SU-DHL-6 (cell line): Measurements from ENCODE around the gene ITPR1.

Source experiments
- H2AFZ ChIP-seq: fragments of 200-600 bp; sonication (generic); 2 replicates; pipeline ENCODE4 v1.6.1; 2014; ENCODE audit warnings: low read depth, mild to moderate bottlenecking, moderate library complexity, mixed read lengths, antibody characterized with exemption, low read length; ENCODE audit not compliant: severe bottlenecking
- H3F3A ChIP-seq: fragments of 200-600 bp; shearing (Covaris generic); 2 replicates; pipeline ENCODE4 v1.6.0; 2016; ENCODE audit warnings: antibody characterized with exemption, mild to moderate bottlenecking; ENCODE audit not compliant: insufficient read depth
- H3K27ac ChIP-seq: fragments of 200-600 bp; sonication (generic); 2 replicates; pipeline ENCODE4 v1.5.1; 2016; ENCODE audit warnings: low read depth, mild to moderate bottlenecking, low read length, moderate library complexity, mixed read lengths
- H3K27me3 ChIP-seq: fragments of 200-600 bp; sonication (generic), shearing (Covaris generic); 2 replicates; pipeline ENCODE4 v1.6.0; 2014; ENCODE audit warnings: mild to moderate bottlenecking, low read length
- H3K36me3 ChIP-seq: fragments of 200-600 bp; sonication (generic); 2 replicates; pipeline ENCODE4 v1.6.1; 2014; ENCODE audit warnings: mild to moderate bottlenecking, low read length, mixed read lengths
- H3K4me2 ChIP-seq: fragments of 300-600, 200-600 bp; shearing (Covaris generic), sonication (generic); 2 replicates; pipeline ENCODE4 v1.6.0; 2014; ENCODE audit warnings: low read length, low read depth, mild to moderate bottlenecking; ENCODE audit not compliant: poor library complexity, severe bottlenecking
- H3K4me3 ChIP-seq: fragments of 200-600 bp; sonication (generic); 2 replicates; pipeline ENCODE4 v1.5.1; 2014; ENCODE audit warnings: antibody characterized with exemption, low read length, mild to moderate bottlenecking, mixed read lengths; ENCODE audit not compliant: insufficient read depth, poor library complexity, severe bottlenecking
- H3K79me2 ChIP-seq: fragments of 200-600 bp; sonication (generic); 2 replicates; pipeline ENCODE4 v1.6.1; 2014; ENCODE audit warnings: mild to moderate bottlenecking, low read length, moderate library complexity; ENCODE audit not compliant: insufficient read depth
- H3K9ac ChIP-seq: fragments of 200-600 bp; sonication (generic); 2 replicates; pipeline ENCODE4 v1.7.0; 2014; ENCODE audit warnings: mild to moderate bottlenecking, low read length
- H3K9me2 ChIP-seq: fragments of 200-600 bp; sonication (generic); replicated peaks from 2 replicates; pipeline ENCODE4 v1.6.1; 2014; ENCODE audit warnings: low read length; ENCODE audit not compliant: insufficient read depth
- H3K9me3 ChIP-seq: fragments of 200-600 bp; sonication (generic); 2 replicates; pipeline ENCODE4 v1.6.1; 2014; ENCODE audit warnings: low read length, mixed read lengths; ENCODE audit not compliant: insufficient read depth
- H4K20me1 ChIP-seq: fragments of 200-600 bp; sonication (generic); 2 replicates; pipeline ENCODE4 v1.6.1; 2014; ENCODE audit warnings: low read depth, mild to moderate bottlenecking, antibody characterized with exemption, low read length, moderate library complexity, mixed read lengths
- CTCF ChIP-seq: fragments of 200-600 bp; sonication (generic); IDR thresholded peaks from one replicate; pipeline ENCODE4 v1.5.1; 2017; ENCODE audit warnings: antibody characterized with exemption, mild to moderate bottlenecking, low read length, moderate library complexity; ENCODE audit not compliant: insufficient read depth, poor library complexity, severe bottlenecking
- EZH2phosphoT487 ChIP-seq: fragments of 200-600 bp; sonication (generic), shearing (Covaris generic); conservative IDR thresholded peaks from 2 replicates; pipeline ENCODE4 v1.6.1; 2018; ENCODE audit warnings: mild to moderate bottlenecking, antibody characterized with exemption, low read length, moderate library complexity, mixed read lengths

The ITPR1 gene

GRCh38 chr3:4862973-4863372 lies 369.8 kb downstream of the ITPR1 start:
- no peaks in the 10 kb centered on the region for H3F3A ChIP-seq
- H4K20me1 ChIP-seq, result no peaks in the 10 kb centered on the region
- TF ChIP-seq CTCF, result no peak
- TF ChIP-seq EZH2phosphoT487, result no peak
- no peak overlapping the region for H3K27ac ChIP-seq
- no peaks in the 10 kb centered on the region for H3K9me2 ChIP-seq
- no peaks in the 10 kb centered on the region for H3K36me3 ChIP-seq
- H2AFZ ChIP-seq, result no peak overlapping the region
- no peaks in the 10 kb centered on the region for H3K79me2 ChIP-seq
- no peak overlapping the region for H3K4me2 ChIP-seq
- no peaks in the 10 kb centered on the region for H3K9me3 ChIP-seq
- H3K9ac ChIP-seq, result no peak overlapping the region
- no peak overlapping the region for H3K4me3 ChIP-seq
- H3K27me3 ChIP-seq, result no peaks in the 10 kb centered on the region

- Histone ChIP-seq H3K36me3 (no peaks in the 10 kb centered on the region), H3K9me2 (no peaks in the 10 kb centered on the region), H3K4me2 (no peak overlapping the region), H3K27me3 (no peaks in the 10 kb centered on the region), H3K4me3 (no peak overlapping the region), H3K27ac (no peak overlapping the region), H3K79me2 (no peaks in the 10 kb centered on the region), H3F3A (no peaks in the 10 kb centered on the region), H4K20me1 (no peaks in the 10 kb centered on the region), H3K9ac (no peak overlapping the region), H2AFZ (no peak overlapping the region), H3K9me3 (no peaks in the 10 kb centered on the region)
- TF ChIP-seq CTCF, result no peak
- TF ChIP-seq EZH2phosphoT487, result no peak
These were observed 371.4 kb downstream of the ITPR1 start for GRCh38 chr3:4864503-4864902.

GRCh38 chr3:4865714-4866113 lies 372.6 kb downstream of the ITPR1 start:
- no peaks in the 10 kb centered on the region for H3K27me3 ChIP-seq
- no peak overlapping the region for H3K4me3 ChIP-seq
- no peak overlapping the region for H3K9ac ChIP-seq
- no peak overlapping the region for H3K27ac ChIP-seq
- H4K20me1 ChIP-seq, result no peaks in the 10 kb centered on the region
- no peak for TF ChIP-seq CTCF
- TF ChIP-seq EZH2phosphoT487, result no peak
- H3F3A ChIP-seq, result no peaks in the 10 kb centered on the region
- no peak overlapping the region for H3K4me2 ChIP-seq
- no peaks in the 10 kb centered on the region for H3K9me3 ChIP-seq
- no peaks in the 10 kb centered on the region for H3K36me3 ChIP-seq
- H2AFZ ChIP-seq, result no peak overlapping the region
- no peaks in the 10 kb centered on the region for H3K9me2 ChIP-seq
- H3K79me2 ChIP-seq, result no peaks in the 10 kb centered on the region
